Heart left ventricle (tissue), 16 donors: ENCODE data around the gene ARHGEF28. TPM values are rescaled to one million over a fixed set of nuclear protein-coding genes. Genes with fewer than 3 reads are reported as not detected.

Source experiments
- ATAC-seq, 4 donors: fragments of 200-7000 bp; cut with Tn5 transposase; one replicate each; pipeline ENCODE4 v1.9.1; 2020 to 2022; ENCODE audit warnings: moderate library complexity in 4 of 4, mild to moderate bottlenecking in 3 of 4, moderate number of reproducible peaks in 1 of 4
- DNase-seq, 5 donors: peaks; one replicate each; pipeline ENCODE4 v3.0.0-alpha.2; 2020
- H3K27ac ChIP-seq, 12 donors: fragments of 200-600 bp; sonication (generic) in 4 of 12; one replicate each; pipeline versions ENCODE4 v1.5.0 to v1.8.0; 2016 to 2022; ENCODE audit warnings: mild to moderate bottlenecking in 2 of 12
- H3K27me3 ChIP-seq, 9 donors: fragments of 200-600 bp; sonication (generic) in 2 of 9; one replicate each; pipeline versions ENCODE4 v1.5.1 to v1.8.0; 2016 to 2022; ENCODE audit warnings: mild to moderate bottlenecking in 3 of 9
- H3K36me3 ChIP-seq, 9 donors: fragments of 200-600 bp; sonication (generic) in 2 of 9; one replicate each; pipeline versions ENCODE4 v1.5.0 to v1.8.0; 2018 to 2022; ENCODE audit warnings: mild to moderate bottlenecking in 2 of 9
- H3K4me1 ChIP-seq, 12 donors: fragments of 200-600 bp; sonication (generic) in 4 of 12; one replicate each; pipeline versions ENCODE4 v1.5.0 to v1.8.0; 2016 to 2022; ENCODE audit warnings: mild to moderate bottlenecking in 3 of 12
- H3K4me3 ChIP-seq, 12 donors: fragments of 200-600 bp; sonication (generic) in 4 of 12; one replicate each; pipeline versions ENCODE4 v1.5.0 to v1.8.0; 2017 to 2022; ENCODE audit warnings: mild to moderate bottlenecking in 9 of 12, moderate library complexity in 4 of 12
- H3K9me3 ChIP-seq, 12 donors: fragments of 200-600 bp; sonication (generic) in 4 of 12; one replicate each; pipeline versions ENCODE4 v1.5.0 to v1.8.0; 2016 to 2022; ENCODE audit warnings: mild to moderate bottlenecking in 1 of 12
- CTCF ChIP-seq, 12 donors: fragments of 200-600 bp; sonication (generic) in 4 of 12; IDR thresholded peaks; one replicate each; pipeline versions ENCODE4 v1.5.0 to v1.8.0; 2018 to 2022; ENCODE audit warnings: antibody characterized with exemption in 12 of 12, mild to moderate bottlenecking in 5 of 12
- POLR2A ChIP-seq, 2 donors: fragments of 450-650 bp; IDR thresholded peaks; one replicate each; pipeline ENCODE4 v1.6.1; 2017; ENCODE audit warnings: antibody characterized with exemption in 2 of 2, mild to moderate bottlenecking in 2 of 2, moderate library complexity in 2 of 2
- WGBS, 4 donors: extraction: QIAGEN DNeasy Blood & Tissue Kit in 2 of 4; methylation state at CpG; one replicate each; pipeline versions ENCODE4 v1.1.5 to v1.1.7; 2013 to 2018; 5-methylcytosine and 5-hydroxymethylcytosine counted together
- intact Hi-C, 10 donors: fragments of 100-400 bp; cut with DNase I; formaldehyde crosslinking; loops; one replicate each; pipeline versions ENCODE4 v1.11.1 to v1.14.2; 2022
- polyA plus RNA-seq, 2 donors: library from polyadenylated mRNA; stranded (reverse); fragments of 200-250 nt; gene quantifications; one replicate each; pipeline ENCODE4 v1.2.3, GENCODE V29; 2013
- total RNA-seq, 9 donors: library from RNA; depleted of rRNA in 2 of 9; stranded (reverse); fragments of >200 nt in 2 of 9; fragmentation: NEBNext Ultra II Directional in 3 of 9; extraction: Animal tissue kit (Norgen Biotek cat#: 25700) in 3 of 9; gene quantifications; one replicate each; pipeline versions ENCODE4 v1.1.0 to v1.2.4, GENCODE V29; 2016 to 2023
- donor health status: ischemic (EF 13 %, LVEDD 7.1; RV severe dilation, severe dysfunction).
- donor health status: healthy with polysubstance abuse.
- donor health status: DM: no; HTN: yes; CAD: no.
- donor health status: DM: no; HTN: no; CAD: no.
- donor health status: ischemic (EF 25% LVEDD 6.9; RV normal size, moderate dysfunction).
- donor health status: ischemic (EF 25% LVEDD 5.7; RV mildly dilated, moderate dysfunction).
- donor health status: healthy.
- donor health status: DM: yes; HTN: yes; CAD: no.
- donor health status: ischemic (EF 35%, LVEDD 5.7; RV mildly dilated, moderate dysfunction).
- donor health status: nonischemic (EF 11% LVEDD 7.7; RV severe dilation, severe dysfunction).
- donor health status: DM: yes; HTN: yes; CAD: no.
- donor health status: PGD.
- donor health status: ischemic (EF 29% LVEDD 5.4; RV normal size, mild dysfunction).
- donor health status: nonischemic (EF 23%, LVEDD 6.1; RV moderate dilation, normal function).

The ARHGEF28 gene
- total and polyA plus RNA-seq, 11 donors, result 0.51 to 7.7 (median 1.7) TPM

- H3K36me3 ChIP-seq, result no peaks in the 10 kb centered on the region
- 85 to 91% (median 88%) methylated on average over 3 of the region's 3 CpGs for WGBS, 4 donors
- intact Hi-C loops, result no loop called here
- no peak for ATAC-seq
- TF ChIP-seq POLR2A (IDR thresholded peaks at IDR 0.05) (no peak), CTCF (IDR thresholded peaks at IDR 0.05) (no peak)
- no peak overlapping the region for H3K27ac ChIP-seq
- H3K27me3 ChIP-seq, result peaks cover 0 to 2% (median 0%) of the 10 kb centered on the region in 9 donors
- no peak for DNase-seq
- no peak overlapping the region for H3K4me3 ChIP-seq
- peaks cover 0 to 16% (median 2%) of the 10 kb centered on the region in 12 donors for H3K4me1 ChIP-seq
- H3K9me3 ChIP-seq, result no peaks in the 10 kb centered on the region
Observed at GRCh38 chr5:73950912-73951430, 325.0 kb downstream of the ARHGEF28 start.

GRCh38 chr5:73952872-73953271 lies 326.9 kb downstream of the ARHGEF28 start:
- H3K27me3 ChIP-seq, result no peaks in the 10 kb centered on the region
- peaks cover 0 to 16% (median 2%) of the 10 kb centered on the region in 12 donors for H3K4me1 ChIP-seq
- H3K4me3 ChIP-seq, result no peak overlapping the region
- DNase-seq, result no peak
- H3K9me3 ChIP-seq, result no peaks in the 10 kb centered on the region
- H3K36me3 ChIP-seq, result no peaks in the 10 kb centered on the region
- ATAC-seq, result no peak
- no peak overlapping the region for H3K27ac ChIP-seq
- no peak for TF ChIP-seq POLR2A (IDR thresholded peaks at IDR 0.05)
- no peak for TF ChIP-seq CTCF (IDR thresholded peaks at IDR 0.05)
- WGBS, 4 donors, result 54 to 62% (median 59%) methylated on average over 3 of the region's 3 CpGs
- intact Hi-C loops, result no loop called here

GRCh38 chr5:73954381-73954780 lies 328.4 kb downstream of the ARHGEF28 start:
- Histone ChIP-seq H3K4me1 (peaks cover 0 to 2% (median 0%) of the 10 kb centered on the region in 12 donors), H3K36me3 (no peaks in the 10 kb centered on the region), H3K27me3 (no peaks in the 10 kb centered on the region), H3K27ac (no peak overlapping the region), H3K4me3 (no peak overlapping the region), H3K9me3 (no peaks in the 10 kb centered on the region)
- no peak for DNase-seq
- intact Hi-C loops, result no loop called here
- no peak for ATAC-seq
- 90 to 94% (median 93%) methylated on average over 2 of the region's 2 CpGs for WGBS, 4 donors
- TF ChIP-seq POLR2A (IDR thresholded peaks at IDR 0.05) (no peak), CTCF (IDR thresholded peaks at IDR 0.05) (no peak)

GRCh38 chr5:73955271-73955846 lies 329.4 kb downstream of the ARHGEF28 start:
- WGBS, 4 donors, result 77 to 84% (median 79%) methylated on average over 5 of the region's 5 CpGs
- Histone ChIP-seq H3K27me3 (no peaks in the 10 kb centered on the region), H3K4me1 (no peaks in the 10 kb centered on the region), H3K27ac (no peak overlapping the region), H3K36me3 (no peaks in the 10 kb centered on the region), H3K4me3 (no peak overlapping the region), H3K9me3 (no peaks in the 10 kb centered on the region)
- TF ChIP-seq CTCF (IDR thresholded peaks at IDR 0.05) (no peak), POLR2A (IDR thresholded peaks at IDR 0.05) (no peak)
- ATAC-seq (no peak), DNase-seq (no peak)
- intact Hi-C loops, result no loop called here
